Neural cell (in vitro differentiated cells): ENCODE data around the gene BHLHE23.

Source experiments
- CTCF ChIP-seq: fragments of 450-650 bp; IDR thresholded peaks from 2 replicates; pipeline ENCODE4 v1.5.1; 2014; ENCODE audit warnings: antibody characterized with exemption, mild to moderate bottlenecking, moderate library complexity; ENCODE audit not compliant: poor library complexity, severe bottlenecking
- EZH2 ChIP-seq: fragments of 200-600, 300-800 bp; shearing (Covaris generic), sonication (generic); IDR thresholded peaks from 2 replicates; pipeline ENCODE4 v1.6.1; 2014; ENCODE audit warnings: antibody characterized with exemption, low read length, borderline replicate concordance, mild to moderate bottlenecking; ENCODE audit not compliant: insufficient read depth, poor library complexity, severe bottlenecking
- POLR2AphosphoS5 ChIP-seq: IDR thresholded peaks from 2 replicates; pipeline ENCODE4 v1.6.1; 2012
- REST ChIP-seq: IDR thresholded peaks from 2 replicates; pipeline ENCODE4 v1.6.1; 2012; ENCODE audit warnings: borderline replicate concordance
- TAF1 ChIP-seq: IDR thresholded peaks from 2 replicates; pipeline ENCODE4 v1.6.1; 2012; ENCODE audit warnings: low read depth

GRCh38 chr20:63031251-63032014, 24.7 kb upstream of the BHLHE23 start:
- TF ChIP-seq EZH2 (no peak), CTCF (no peak), TAF1 (no peak), REST (no peak), POLR2AphosphoS5 (no peak)
